Measurements from ENCODE around the gene GPM6B.

Gene GPM6B

DNA sequence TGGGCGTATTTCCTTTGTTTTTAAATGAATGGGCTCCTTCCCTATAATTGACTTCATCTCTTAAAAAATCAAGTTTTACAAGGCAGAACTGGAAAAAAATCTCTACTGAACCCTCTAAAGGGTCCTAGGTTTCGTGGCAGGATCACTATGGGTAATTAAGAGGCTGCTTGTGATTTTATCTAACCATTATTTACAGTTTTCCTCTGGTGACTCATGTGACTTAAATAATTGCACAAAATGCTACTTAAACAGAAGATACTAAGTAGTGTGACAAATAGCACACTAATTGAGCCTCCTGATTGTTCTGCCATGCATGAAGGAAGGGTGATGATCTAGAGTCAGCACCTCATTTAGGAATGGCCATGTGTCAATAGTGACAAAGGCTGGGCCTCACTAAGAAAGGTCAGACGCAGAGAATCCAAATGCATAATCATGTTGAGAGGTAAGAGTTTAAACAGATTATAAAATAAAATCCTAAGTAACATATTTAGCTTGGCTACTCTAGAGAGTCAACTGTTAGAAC lies 46.8 kb downstream of the GPM6B start:
- Histone ChIP-seq H3K36me3 (ENCODE audit: insufficient read depth) (no peaks in the 10 kb centered on the region), H2AFZ (ENCODE audit: low read depth) (no peak overlapping the region), H3K79me2 (ENCODE audit: insufficient read depth, low read depth) (no peaks in the 10 kb centered on the region), H3K4me1 (ENCODE audit: low read depth, poor library complexity, severe bottlenecking) (no peaks in the 10 kb centered on the region), H3K4me3 (IDR thresholded peaks at IDR 0.05; ENCODE audit: insufficient read depth, low read depth, low read length) (no peak overlapping the region), H4K20me1 (ENCODE audit: insufficient read depth) (no peaks in the 10 kb centered on the region), H3K9ac (no peak overlapping the region), H3K27me3 (ENCODE audit: insufficient read depth, low read depth) (no peaks in the 10 kb centered on the region), H3K27ac (no peak overlapping the region), H3K4me2 (no peak overlapping the region)
- TF ChIP-seq, protein P1, sequence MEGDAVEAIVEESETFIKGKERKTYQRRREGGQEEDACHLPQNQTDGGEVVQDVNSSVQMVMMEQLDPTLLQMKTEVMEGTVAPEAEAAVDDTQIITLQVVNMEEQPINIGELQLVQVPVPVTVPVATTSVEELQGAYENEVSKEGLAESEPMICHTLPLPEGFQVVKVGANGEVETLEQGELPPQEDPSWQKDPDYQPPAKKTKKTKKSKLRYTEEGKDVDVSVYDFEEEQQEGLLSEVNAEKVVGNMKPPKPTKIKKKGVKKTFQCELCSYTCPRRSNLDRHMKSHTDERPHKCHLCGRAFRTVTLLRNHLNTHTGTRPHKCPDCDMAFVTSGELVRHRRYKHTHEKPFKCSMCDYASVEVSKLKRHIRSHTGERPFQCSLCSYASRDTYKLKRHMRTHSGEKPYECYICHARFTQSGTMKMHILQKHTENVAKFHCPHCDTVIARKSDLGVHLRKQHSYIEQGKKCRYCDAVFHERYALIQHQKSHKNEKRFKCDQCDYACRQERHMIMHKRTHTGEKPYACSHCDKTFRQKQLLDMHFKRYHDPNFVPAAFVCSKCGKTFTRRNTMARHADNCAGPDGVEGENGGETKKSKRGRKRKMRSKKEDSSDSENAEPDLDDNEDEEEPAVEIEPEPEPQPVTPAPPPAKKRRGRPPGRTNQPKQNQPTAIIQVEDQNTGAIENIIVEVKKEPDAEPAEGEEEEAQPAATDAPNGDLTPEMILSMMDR (conservative IDR thresholded peaks at IDR 0.05; ENCODE audit: low read depth, low read length), result no peak

DNA sequence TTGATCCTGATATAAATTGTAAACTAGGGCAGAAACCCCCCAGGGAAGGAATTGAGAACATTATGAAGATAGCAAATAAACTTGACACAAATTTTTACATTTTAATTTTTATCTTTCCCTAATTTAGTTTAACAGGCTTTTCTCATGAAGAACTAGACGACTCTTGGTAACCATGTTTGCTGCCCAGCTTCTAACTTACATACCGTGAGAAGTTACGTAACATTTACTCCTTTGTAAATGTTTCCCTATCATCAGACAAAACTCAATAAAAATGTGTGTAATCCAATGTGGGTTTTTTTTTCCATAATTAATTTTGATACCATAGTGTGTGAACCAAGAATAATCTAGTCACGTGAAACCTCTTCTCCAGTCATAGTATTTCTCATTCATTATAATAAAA lies 48.0 kb downstream of the GPM6B start:
- Histone ChIP-seq H3K9ac (no peak overlapping the region), H3K79me2 (ENCODE audit: insufficient read depth, low read depth) (no peaks in the 10 kb centered on the region), H3K27me3 (ENCODE audit: insufficient read depth, low read depth) (no peaks in the 10 kb centered on the region), H3K4me1 (ENCODE audit: low read depth, poor library complexity, severe bottlenecking) (no peaks in the 10 kb centered on the region), H3K4me3 (IDR thresholded peaks at IDR 0.05; ENCODE audit: insufficient read depth, low read depth, low read length) (no peak overlapping the region), H4K20me1 (ENCODE audit: insufficient read depth) (no peaks in the 10 kb centered on the region), H3K27ac (no peak overlapping the region), H3K4me2 (no peak overlapping the region), H2AFZ (ENCODE audit: low read depth) (no peak overlapping the region), H3K36me3 (ENCODE audit: insufficient read depth) (no peaks in the 10 kb centered on the region)
- TF ChIP-seq, protein P1 (conservative IDR thresholded peaks at IDR 0.05; ENCODE audit: low read depth, low read length), result no peak

DNA sequence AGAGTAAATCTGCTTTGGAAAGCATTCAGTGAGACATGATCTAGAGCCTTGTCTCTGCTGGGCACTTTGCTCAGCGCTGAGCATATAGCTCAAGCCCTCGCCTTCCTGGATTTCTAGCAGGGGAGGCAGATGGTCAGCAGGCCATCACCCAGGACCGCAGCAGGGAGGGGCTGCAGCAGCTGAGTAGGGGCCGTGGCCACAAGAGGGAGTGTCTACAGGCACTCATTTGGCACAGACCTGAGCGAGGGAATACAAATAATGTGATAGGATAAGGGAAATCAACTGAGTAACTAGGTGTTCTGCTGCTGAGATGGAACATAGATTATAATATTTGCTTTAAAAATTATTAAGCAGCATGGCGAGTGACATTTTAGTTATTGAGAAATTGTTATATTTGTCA lies 52.1 kb downstream of the GPM6B start:
- no peak overlapping the region for H3K4me2 ChIP-seq
- H3K4me1 ChIP-seq (ENCODE audit: low read depth, poor library complexity, severe bottlenecking), result peaks cover 3% of the 10 kb centered on the region
- no peaks in the 10 kb centered on the region for H4K20me1 ChIP-seq (ENCODE audit: insufficient read depth)
- H3K27ac ChIP-seq, result no peak overlapping the region
- no peaks in the 10 kb centered on the region for H3K79me2 ChIP-seq (ENCODE audit: insufficient read depth, low read depth)
- H3K4me3 ChIP-seq (IDR thresholded peaks at IDR 0.05; ENCODE audit: insufficient read depth, low read depth, low read length), result no peak overlapping the region
- H3K9ac ChIP-seq, result no peak overlapping the region
- no peaks in the 10 kb centered on the region; the same call in 1 of the 2 replicates for H3K36me3 ChIP-seq (ENCODE audit: insufficient read depth)
- H3K27me3 ChIP-seq (ENCODE audit: insufficient read depth, low read depth), result no peaks in the 10 kb centered on the region
- no peak overlapping the region for H2AFZ ChIP-seq (ENCODE audit: low read depth)
- TF ChIP-seq, protein P1 (conservative IDR thresholded peaks at IDR 0.05; ENCODE audit: low read depth, low read length), result no peak

DNA sequence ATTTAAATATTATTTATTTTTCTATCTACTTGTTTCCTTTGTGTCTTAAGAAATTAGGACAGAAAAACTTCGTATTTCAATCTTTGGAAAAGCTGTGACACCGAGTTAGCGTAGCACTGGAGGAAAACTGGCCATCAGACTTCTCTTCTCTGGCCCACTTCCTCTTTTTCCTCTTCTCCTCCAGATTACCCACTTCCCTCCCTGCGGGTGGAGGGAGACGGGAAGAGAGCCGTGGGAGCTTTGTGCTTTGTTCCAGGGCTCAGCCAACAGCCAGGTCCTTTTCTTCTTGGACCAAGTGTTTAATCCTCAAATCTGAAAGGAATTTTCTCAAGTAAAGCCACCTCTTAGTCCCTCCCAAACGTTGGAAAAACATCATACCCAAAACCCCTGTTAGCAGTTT lies 52.6 kb downstream of the GPM6B start:
- TF ChIP-seq, protein P1 (conservative IDR thresholded peaks at IDR 0.05; ENCODE audit: low read depth, low read length), result no peak
- Histone ChIP-seq H3K27me3 (ENCODE audit: insufficient read depth, low read depth) (no peaks in the 10 kb centered on the region), H2AFZ (ENCODE audit: low read depth) (no peak overlapping the region), H3K4me2 (no peak overlapping the region), H4K20me1 (ENCODE audit: insufficient read depth) (no peaks in the 10 kb centered on the region), H3K4me1 (ENCODE audit: low read depth, poor library complexity, severe bottlenecking) (peaks cover 7% of the 10 kb centered on the region), H3K4me3 (IDR thresholded peaks at IDR 0.05; ENCODE audit: insufficient read depth, low read depth, low read length) (no peak overlapping the region), H3K36me3 (ENCODE audit: insufficient read depth) (no peaks in the 10 kb centered on the region; the same call in 1 of the 2 replicates), H3K9ac (no peak overlapping the region), H3K79me2 (ENCODE audit: insufficient read depth, low read depth) (no peaks in the 10 kb centered on the region), H3K27ac (no peak overlapping the region)
